ENCODE data around the gene TMEM98. TPM values are rescaled to one million over a fixed set of nuclear protein-coding genes. Genes with fewer than 3 reads are reported as not detected.
"Not testable (repeated sequence)": the region's sequence is repeated elsewhere in the genome, so short reads cannot be mapped to it uniquely, and the experiment has no call there.

Gene TMEM98
- polyA plus RNA-seq, 6 donors from 2014 or later: not detected

DNA sequence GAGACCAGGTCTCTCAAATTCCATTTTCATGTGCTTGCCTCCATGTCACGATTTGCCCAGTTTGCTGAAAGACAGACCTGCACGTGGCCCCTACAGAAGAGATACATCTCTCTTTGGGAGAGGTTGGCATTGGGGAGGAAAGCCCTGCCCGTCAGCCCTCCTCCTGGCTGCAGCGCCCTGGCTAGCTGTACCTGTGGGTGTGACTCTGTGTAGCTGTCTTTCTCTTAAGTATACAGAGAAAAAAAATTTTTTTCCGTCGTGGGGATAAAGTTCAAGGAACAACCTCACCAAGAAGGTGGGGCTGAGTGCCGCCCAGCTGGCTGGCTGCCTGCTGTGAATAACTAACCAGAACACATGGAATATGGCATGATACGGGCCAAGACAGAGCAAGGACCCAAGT lies 26.5 kb downstream of the TMEM98 start:
- DNase-seq (no peak), ATAC-seq (ENCODE audit: low read depth in 2 of 2) (no peak)
- no peak overlapping the region for H3K4me3 Mint-ChIP-seq
- H3K27ac Mint-ChIP-seq: no peak overlapping the region
- peaks cover 0 to 3% (median 0%) of the 10 kb centered on the region in 7 donors for H3K9me3 Mint-ChIP-seq
- peaks cover 12 to 24% (median 19%) of the 10 kb centered on the region in 3 donors for H3K27me3 Mint-ChIP-seq
- no peaks in the 10 kb centered on the region for H3K4me1 Mint-ChIP-seq
- H3K36me3 Mint-ChIP-seq: no peaks in the 10 kb centered on the region

DNA sequence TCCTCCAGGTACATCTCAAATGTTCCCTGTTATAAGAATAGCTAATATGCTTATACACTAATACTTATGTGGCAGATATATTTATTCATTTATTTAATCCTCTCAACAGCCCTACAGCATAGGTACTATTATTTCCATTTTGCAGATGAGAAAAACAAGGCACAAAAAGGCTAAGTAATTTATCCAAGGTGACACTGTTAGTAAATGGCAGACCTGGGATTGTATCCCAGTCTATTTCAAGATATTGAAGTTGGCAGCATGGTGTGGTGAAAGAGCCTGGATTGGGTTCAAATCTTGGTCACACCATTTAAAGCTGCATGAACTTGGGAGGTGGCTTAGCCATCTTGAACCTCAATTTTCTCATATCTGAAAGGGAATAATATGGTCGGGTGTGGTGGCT lies 27.2 kb downstream of the TMEM98 start:
- no peaks in the 10 kb centered on the region for H3K4me1 Mint-ChIP-seq
- no peak for ATAC-seq (ENCODE audit: low read depth in 2 of 2)
- peaks cover 0 to 3% (median 0%) of the 10 kb centered on the region in 7 donors for H3K9me3 Mint-ChIP-seq
- peaks cover 19 to 31% (median 19%) of the 10 kb centered on the region in 3 donors for H3K27me3 Mint-ChIP-seq
- H3K4me3 Mint-ChIP-seq: no peak overlapping the region
- H3K36me3 Mint-ChIP-seq: no peaks in the 10 kb centered on the region
- no peak for DNase-seq
- no peak overlapping the region for H3K27ac Mint-ChIP-seq

DNA sequence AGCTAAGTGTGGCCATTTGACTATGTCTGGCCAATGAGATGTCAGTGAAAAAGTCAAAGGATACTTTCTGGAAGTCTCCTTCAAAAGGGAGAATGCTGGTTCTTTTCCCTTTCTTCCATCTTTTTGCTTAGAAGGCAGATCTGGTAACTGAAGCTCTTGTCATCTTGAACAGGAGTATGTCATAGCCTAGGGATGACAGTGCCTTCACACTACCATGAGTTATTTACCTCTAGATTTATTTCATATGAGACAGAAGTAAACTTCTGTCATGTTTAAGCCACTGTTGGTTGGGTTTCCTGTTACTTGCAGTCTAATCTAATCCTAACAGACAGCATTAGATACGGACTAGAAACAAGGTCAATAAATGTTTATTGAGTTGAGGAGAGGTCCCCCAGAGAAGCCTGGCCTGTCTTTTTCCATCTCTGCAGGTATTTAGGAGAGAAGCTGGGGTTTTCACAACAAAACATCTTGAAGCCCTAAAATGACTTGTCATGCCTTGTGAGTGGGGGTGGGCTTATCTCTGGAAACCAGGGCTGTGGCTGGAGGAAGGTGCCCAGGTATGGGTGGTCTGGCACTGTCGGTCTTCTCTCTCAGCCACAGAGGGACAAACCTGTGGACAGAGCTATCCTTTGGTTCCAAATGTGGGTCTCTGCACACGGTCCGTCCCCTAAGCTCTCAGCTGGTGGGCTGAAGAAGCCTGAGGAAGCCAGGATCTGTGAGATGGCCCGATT lies 28.5 kb downstream of the TMEM98 start:
- Mint-ChIP-seq H3K9me3 (peaks cover 0 to 3% (median 0%) of the 10 kb centered on the region in 7 donors), H3K4me1 (no peaks in the 10 kb centered on the region), H3K36me3 (no peaks in the 10 kb centered on the region), H3K27ac (no peak overlapping the region), H3K27me3 (peaks cover 24 to 43% (median 30%) of the 10 kb centered on the region in 3 donors), H3K4me3 (no peak overlapping the region)
- DNase-seq: no peak
- no peak for ATAC-seq (ENCODE audit: low read depth in 2 of 2)

DNA sequence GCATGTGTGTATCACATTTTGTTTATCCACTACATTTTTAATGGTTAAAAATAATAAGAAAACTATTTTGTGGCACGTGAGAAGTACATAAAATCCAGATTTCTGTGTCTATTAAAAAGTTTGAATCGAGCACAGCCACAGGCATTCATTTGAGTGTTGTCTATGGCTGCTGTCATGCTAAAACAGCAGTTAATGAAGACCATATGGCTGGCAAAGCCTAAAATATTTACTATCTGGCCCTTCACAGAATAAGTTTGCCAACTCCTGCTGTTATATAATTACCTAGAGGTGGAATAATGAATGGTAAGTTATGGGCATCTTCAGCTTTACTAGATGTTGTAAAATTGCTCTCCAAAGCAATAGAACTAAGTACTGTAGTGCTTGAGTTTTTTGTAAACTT lies 30.5 kb downstream of the TMEM98 start:
- Mint-ChIP-seq H3K9me3 (no peaks in the 10 kb centered on the region), H3K4me3 (no peak overlapping the region), H3K27ac (no peak overlapping the region), H3K27me3 (peaks cover 21 to 41% (median 31%) of the 10 kb centered on the region in 3 donors), H3K36me3 (no peaks in the 10 kb centered on the region), H3K4me1 (no peaks in the 10 kb centered on the region)
- ATAC-seq (ENCODE audit: low read depth in 2 of 2): no peak
- no peak for DNase-seq

DNA sequence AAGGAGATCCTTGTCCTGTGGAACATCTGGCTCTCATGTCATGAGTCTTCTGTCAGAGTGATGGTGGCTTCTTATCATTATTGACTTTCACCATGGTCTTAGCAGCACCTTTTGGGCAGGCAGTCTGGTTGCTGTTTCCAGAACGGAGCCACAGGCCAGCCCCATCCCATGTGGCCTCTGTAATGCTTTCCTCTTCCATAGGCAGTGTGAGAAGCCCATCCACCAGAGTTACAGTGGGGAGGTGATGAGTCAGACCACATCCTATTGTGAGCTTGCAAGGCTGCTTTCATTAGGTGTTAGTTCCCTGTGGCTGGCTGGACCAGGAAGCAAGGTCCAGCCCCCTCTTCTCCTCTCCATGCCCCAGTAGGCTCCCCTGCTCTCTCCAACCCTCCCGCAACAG lies 32.9 kb downstream of the TMEM98 start:
- no peaks in the 10 kb centered on the region for H3K36me3 Mint-ChIP-seq
- H3K4me1 Mint-ChIP-seq: no peaks in the 10 kb centered on the region
- DNase-seq: no peak
- H3K4me3 Mint-ChIP-seq: no peak overlapping the region
- H3K27ac Mint-ChIP-seq: no peak overlapping the region
- ATAC-seq (ENCODE audit: low read depth in 2 of 2): no peak
- H3K9me3 Mint-ChIP-seq: peaks cover 0 to 4% (median 0%) of the 10 kb centered on the region in 7 donors
- peaks cover 28 to 64% (median 49%) of the 10 kb centered on the region in 3 donors for H3K27me3 Mint-ChIP-seq

DNA sequence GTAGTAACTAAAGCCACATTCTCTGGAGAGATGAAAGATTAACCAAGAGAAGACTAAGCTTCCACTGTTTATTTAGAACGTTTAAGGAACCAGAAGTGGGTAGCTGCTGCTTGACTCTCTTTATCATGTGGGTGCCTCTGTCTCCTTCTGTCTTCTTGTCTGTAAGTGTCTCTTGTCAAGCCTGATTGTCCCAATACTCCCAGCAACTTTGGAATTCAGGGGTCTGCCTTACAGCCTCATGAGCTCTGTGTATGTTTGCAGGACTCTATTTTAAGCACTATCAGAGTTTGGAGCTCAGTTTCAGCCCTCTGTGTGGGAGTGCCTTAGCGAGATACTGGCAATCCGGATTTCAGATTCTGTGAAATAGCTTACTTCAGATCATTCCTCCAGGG lies 34.4 kb downstream of the TMEM98 start:
- no peak for ATAC-seq (ENCODE audit: low read depth in 2 of 2)
- peaks cover 0 to 4% (median 0%) of the 10 kb centered on the region in 7 donors for H3K9me3 Mint-ChIP-seq
- DNase-seq: no peak
- no peaks in the 10 kb centered on the region for H3K36me3 Mint-ChIP-seq
- H3K4me3 Mint-ChIP-seq: no peak overlapping the region
- H3K4me1 Mint-ChIP-seq: no peaks in the 10 kb centered on the region
- peaks cover 28 to 68% (median 57%) of the 10 kb centered on the region in 3 donors for H3K27me3 Mint-ChIP-seq
- peak overlapping the region in 1 of 6 donors; percentile 22 for H3K27ac Mint-ChIP-seq

DNA sequence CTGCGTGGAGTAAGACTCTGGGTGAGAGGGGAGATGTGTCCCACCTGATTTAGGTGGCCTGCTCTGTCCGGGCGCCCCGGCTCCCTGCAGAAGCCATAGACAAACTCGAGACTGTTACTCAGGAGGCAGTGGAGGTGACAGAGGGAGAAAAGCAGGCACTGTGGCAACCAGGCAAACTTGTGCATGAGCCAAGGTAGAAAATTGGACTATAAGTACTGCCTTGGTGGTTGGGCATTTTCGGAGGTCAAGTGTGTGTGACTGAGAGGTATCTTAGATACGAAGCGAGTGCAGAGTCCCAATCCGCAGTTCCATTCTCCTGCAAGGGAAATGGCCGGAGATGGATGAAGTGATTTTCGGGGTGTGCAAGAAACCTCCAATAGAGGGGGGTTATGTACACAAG lies 36.6 kb downstream of the TMEM98 start:
- ATAC-seq (ENCODE audit: low read depth in 2 of 2) (no peak), DNase-seq (no peak)
- Mint-ChIP-seq H3K27ac (no peak overlapping the region), H3K4me1 (no peaks in the 10 kb centered on the region), H3K4me3 (no peak overlapping the region), H3K27me3 (peaks cover 18 to 59% (median 57%) of the 10 kb centered on the region in 3 donors), H3K36me3 (no peaks in the 10 kb centered on the region), H3K9me3 (peaks cover 0 to 13% (median 9%) of the 10 kb centered on the region in 7 donors)

DNA sequence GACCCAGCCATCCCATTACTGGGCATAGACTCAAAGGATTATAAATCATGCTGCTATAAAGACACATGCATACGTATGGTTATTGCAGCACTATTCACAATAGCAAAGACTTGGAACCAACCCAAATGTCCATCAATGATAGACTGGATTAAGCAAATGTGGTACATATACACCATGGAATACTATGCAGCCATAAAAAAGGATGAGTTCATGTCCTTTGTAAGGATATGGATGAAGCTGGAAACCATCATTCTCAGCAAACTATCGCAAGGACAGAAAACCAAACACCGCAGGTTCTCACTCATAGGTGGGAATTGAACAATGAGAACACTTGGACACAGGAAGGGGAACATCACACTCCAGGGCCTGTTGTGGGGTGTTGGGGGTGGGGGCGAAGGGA lies 41.3 kb downstream of the TMEM98 start:
- not testable (repeated sequence) for H3K4me3 Mint-ChIP-seq; H3K4me1 Mint-ChIP-seq; ATAC-seq (ENCODE audit: low read depth in 2 of 2); H3K27ac Mint-ChIP-seq; H3K36me3 Mint-ChIP-seq; DNase-seq
- Mint-ChIP-seq H3K27me3 (peaks cover 3 to 31% (median 20%) of the 10 kb centered on the region in 3 donors), H3K9me3 (peaks cover 0 to 27% (median 10%) of the 10 kb centered on the region in 7 donors)

DNA sequence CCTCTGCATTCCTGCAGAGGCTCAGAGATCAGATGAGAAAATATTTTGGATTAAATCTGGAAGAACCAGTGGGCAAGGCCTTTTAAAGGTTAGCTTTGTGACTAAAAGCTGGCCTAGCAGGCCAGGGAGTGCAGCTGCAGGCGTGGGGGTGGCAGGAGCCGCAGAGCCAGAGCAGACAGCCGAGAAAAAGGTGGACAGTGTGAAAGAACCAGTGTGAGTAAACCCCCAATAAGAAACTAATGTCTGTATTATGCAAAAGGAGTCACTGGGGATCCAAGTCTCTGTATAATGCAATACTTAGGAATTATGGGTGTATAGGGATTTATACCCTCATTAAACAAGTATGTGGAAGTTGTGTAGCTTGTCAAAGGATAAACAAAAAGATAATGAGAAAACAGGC lies 42.3 kb downstream of the TMEM98 start:
- Mint-ChIP-seq H3K27ac (no peak overlapping the region), H3K27me3 (peaks cover 3 to 23% (median 9%) of the 10 kb centered on the region in 3 donors), H3K9me3 (peaks cover 0 to 25% (median 10%) of the 10 kb centered on the region in 7 donors), H3K4me3 (no peak overlapping the region), H3K4me1 (no peaks in the 10 kb centered on the region), H3K36me3 (no peaks in the 10 kb centered on the region)
- ATAC-seq (ENCODE audit: low read depth in 2 of 2): no peak
- no peak for DNase-seq

DNA sequence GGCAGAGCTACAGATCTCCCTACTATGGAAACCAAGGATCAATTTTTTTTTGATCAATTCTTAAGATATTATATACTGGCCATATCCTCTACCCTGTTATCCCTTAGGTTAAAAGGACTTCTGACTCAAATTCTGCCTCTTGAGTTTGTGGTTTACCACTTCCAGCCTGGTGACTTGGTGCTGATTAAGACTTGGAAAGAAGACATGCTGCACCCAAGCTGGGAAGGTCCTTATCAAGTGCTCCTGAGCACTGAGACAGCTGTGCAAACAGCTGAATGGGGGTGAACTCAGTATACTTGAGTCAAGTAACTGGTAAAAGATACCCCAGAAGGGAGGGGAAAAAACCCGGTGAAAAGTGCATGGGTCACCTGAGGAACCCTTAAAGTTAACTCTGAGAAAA lies 43.2 kb downstream of the TMEM98 start:
- Mint-ChIP-seq H3K36me3 (no peaks in the 10 kb centered on the region), H3K4me3 (no peak overlapping the region), H3K9me3 (peaks cover 0 to 25% (median 10%) of the 10 kb centered on the region in 7 donors), H3K27ac (peak overlapping the region in 1 of 6 donors; percentile 43), H3K27me3 (peaks cover under 1 to 15% (median 3%) of the 10 kb centered on the region in 3 donors), H3K4me1 (no peaks in the 10 kb centered on the region)
- DNase-seq (no peak), ATAC-seq (ENCODE audit: low read depth in 2 of 2) (no peak)

DNA sequence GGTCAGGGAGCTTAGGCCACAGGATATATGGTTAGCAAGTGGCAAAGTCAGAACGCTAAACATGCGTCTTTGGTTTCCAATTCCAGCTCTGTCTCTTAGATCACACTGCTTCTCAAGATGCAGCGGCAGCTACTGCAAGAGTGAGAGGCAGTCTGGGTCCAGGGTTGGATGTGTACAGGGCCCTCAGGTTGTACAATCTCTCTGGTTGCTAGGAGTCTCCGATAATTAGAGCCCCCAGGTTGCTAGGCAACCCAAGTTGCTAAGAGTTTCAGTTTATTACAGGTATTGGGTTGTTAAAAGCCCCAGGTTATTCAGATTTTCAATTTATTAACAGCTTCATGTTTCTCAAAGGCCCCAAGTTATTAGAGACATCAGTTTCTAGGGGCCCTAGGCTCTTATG lies 48.2 kb downstream of the TMEM98 start:
- DNase-seq (no peak), ATAC-seq (ENCODE audit: low read depth in 2 of 2) (no peak)
- H3K27ac Mint-ChIP-seq: no peak overlapping the region
- H3K4me3 Mint-ChIP-seq: no peak overlapping the region
- H3K9me3 Mint-ChIP-seq: peaks cover 0 to 7% (median 4%) of the 10 kb centered on the region in 7 donors
- H3K27me3 Mint-ChIP-seq: peaks cover 3 to 15% (median 9%) of the 10 kb centered on the region in 3 donors
- H3K4me1 Mint-ChIP-seq: no peaks in the 10 kb centered on the region
- H3K36me3 Mint-ChIP-seq: no peaks in the 10 kb centered on the region

DNA sequence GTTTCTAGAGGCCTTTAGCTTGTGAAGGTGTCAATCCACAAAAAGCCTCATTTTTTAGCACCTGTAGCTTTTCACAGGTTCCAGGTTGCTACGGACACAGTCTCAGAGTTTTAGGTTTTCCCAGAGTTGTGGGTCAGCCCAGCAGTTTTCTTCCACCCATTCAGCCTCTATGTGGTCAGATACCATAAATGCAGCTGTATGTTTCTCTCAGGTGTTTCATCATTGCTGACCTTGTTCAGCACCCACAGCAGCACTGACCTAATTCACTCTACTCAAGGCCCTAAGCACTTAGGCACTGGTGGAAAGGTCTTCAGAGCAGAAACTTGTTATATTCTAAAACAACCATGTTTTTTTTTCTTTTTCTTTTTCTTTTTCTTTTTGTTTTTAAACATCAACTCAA lies 48.7 kb downstream of the TMEM98 start:
- Mint-ChIP-seq H3K36me3 (peaks cover 0 to under 1% of the 10 kb centered on the region in 2 donors), H3K27me3 (peaks cover 3 to 15% (median 9%) of the 10 kb centered on the region in 3 donors), H3K27ac (no peak overlapping the region), H3K9me3 (peaks cover 0 to 10% (median 5%) of the 10 kb centered on the region in 7 donors), H3K4me1 (no peaks in the 10 kb centered on the region), H3K4me3 (no peak overlapping the region)
- ATAC-seq (ENCODE audit: low read depth in 2 of 2) (no peak), DNase-seq (no peak)

DNA sequence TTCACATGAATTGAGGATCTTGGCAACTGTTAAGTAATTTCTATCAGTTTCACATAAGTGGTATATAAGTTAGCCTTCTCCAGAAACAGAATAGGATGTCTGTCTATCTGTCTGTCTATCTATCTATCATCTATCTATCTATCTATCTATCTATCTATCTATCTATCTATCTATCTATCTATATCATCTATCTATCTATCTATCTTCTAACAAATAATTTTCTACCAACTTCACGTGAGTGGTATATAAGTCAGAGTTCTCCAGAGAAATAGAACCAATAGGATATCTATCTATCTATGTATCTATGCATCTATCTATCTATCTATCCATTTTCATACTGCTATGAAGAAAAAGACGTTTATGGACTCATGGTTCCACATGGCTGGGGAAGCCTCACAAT lies 52.3 kb downstream of the TMEM98 start:
- ATAC-seq (ENCODE audit: low read depth in 2 of 2) (no peak), DNase-seq (no peak)
- H3K36me3 Mint-ChIP-seq: peaks cover 4 to 13% of the 10 kb centered on the region in 2 donors
- no peak overlapping the region for H3K27ac Mint-ChIP-seq
- peaks cover 8 to 34% (median 9%) of the 10 kb centered on the region in 3 donors for H3K27me3 Mint-ChIP-seq
- H3K4me1 Mint-ChIP-seq: no peaks in the 10 kb centered on the region
- H3K9me3 Mint-ChIP-seq: peaks cover 11 to 36% (median 20%) of the 10 kb centered on the region in 7 donors
- H3K4me3 Mint-ChIP-seq: no peak overlapping the region

DNA sequence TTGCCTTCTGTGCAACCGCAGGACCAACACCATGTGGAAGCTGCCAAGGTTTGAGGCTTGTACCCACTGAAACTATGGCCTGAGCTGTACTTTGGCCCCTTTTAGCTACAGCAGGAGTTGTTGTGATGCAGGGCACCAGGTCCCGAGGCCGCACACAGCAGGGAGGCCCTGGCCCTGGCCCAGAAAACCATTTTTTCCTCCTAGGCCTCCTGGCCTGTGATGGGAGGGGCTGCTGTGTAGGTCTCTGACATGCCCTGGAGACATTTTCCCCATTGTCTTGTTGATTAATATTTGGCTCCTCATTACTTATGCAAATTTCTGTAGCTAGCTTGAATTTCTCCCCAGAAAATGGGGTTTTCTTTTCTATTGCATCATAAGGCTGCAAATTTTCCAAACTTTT lies 53.7 kb downstream of the TMEM98 start:
- not testable (repeated sequence) for H3K4me3 Mint-ChIP-seq; DNase-seq; H3K4me1 Mint-ChIP-seq; ATAC-seq (ENCODE audit: low read depth in 2 of 2)
- peaks cover 11 to 40% (median 20%) of the 10 kb centered on the region in 7 donors for H3K9me3 Mint-ChIP-seq
- H3K36me3 Mint-ChIP-seq: peaks cover 4 to 13% of the 10 kb centered on the region in 2 donors
- H3K27ac Mint-ChIP-seq: peak overlapping the region in 1 of 6 donors; percentile 20
- peaks cover 8 to 34% (median 9%) of the 10 kb centered on the region in 3 donors for H3K27me3 Mint-ChIP-seq
